Mucosa of stomach (tissue), 1 donor: ENCODE data around the gene DIAPH3.

Experiments used
- H3K27me3 ChIP-seq: one replicate; pipeline ENCODE4 v1.7.0; 2013; ENCODE audit warnings: mild to moderate bottlenecking, low read length; ENCODE audit not compliant: control insufficient read depth, insufficient read depth
- H3K36me3 ChIP-seq: one replicate; pipeline ENCODE4 v1.7.0; 2013; ENCODE audit warnings: low read length; ENCODE audit not compliant: control insufficient read depth, insufficient read depth
- H3K4me1 ChIP-seq: one replicate; pipeline ENCODE4 v1.7.0; 2013; ENCODE audit warnings: mild to moderate bottlenecking, low read length; ENCODE audit not compliant: control insufficient read depth, insufficient read depth
- H3K4me3 ChIP-seq: one replicate; pipeline ENCODE4 v1.7.0; 2013; ENCODE audit warnings: low read length
- H3K9ac ChIP-seq: one replicate; pipeline ENCODE4 v1.7.0; 2013; ENCODE audit warnings: mild to moderate bottlenecking, low read length, moderate library complexity
- H3K9me3 ChIP-seq: one replicate; pipeline ENCODE4 v1.7.0; 2013; ENCODE audit warnings: mild to moderate bottlenecking, low read length, moderate library complexity; ENCODE audit not compliant: control insufficient read depth
- donor health status: Pancreatic carcinoma.

Gene DIAPH3

DNA sequence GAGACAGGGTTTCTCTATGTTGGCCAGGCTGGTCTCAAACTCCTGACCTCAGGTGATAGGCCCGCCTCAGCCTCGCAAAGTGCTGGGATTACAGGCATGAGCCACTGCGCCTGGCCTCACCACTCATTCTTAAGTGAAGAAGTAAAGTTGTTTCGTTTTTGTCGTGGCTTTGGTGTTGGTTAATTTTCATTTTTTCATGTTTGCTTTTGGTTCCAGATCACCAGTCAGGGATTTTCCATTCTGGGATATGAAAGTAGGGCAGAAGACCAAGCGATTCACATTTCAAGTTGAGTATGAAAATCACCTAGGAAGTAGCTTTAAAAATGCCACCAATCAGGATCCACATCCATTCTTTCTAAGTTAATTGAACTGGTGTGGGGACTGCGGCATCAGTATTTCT is 289.9 kb downstream of the DIAPH3 start:
- Histone ChIP-seq H3K4me1 (no peaks in the 10 kb centered on the region), H3K9ac (no peak overlapping the region), H3K9me3 (no peaks in the 10 kb centered on the region), H3K4me3 (no peak overlapping the region), H3K27me3 (no peaks in the 10 kb centered on the region), H3K36me3 (no peaks in the 10 kb centered on the region)

DNA sequence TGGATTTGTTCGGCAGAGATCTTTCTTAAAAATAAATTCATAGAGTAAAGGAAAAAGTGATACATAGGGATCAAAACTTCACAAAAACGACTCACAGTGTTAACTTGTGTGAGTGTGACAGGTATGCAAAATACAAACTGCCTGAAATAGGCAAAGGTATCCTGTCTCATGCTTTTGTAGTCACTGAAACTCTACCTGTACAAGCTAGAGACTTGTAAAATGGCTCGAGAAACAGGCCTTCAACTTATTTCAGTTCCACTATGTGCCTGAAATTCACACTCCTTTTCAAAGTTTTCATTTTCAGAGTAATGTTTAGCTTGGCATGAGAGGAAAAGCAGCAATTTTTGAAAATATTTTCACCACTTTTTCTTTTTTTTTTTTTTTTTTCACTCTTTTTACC is 290.4 kb downstream of the DIAPH3 start:
- no peaks in the 10 kb centered on the region for H3K9me3 ChIP-seq
- H3K36me3 ChIP-seq: no peaks in the 10 kb centered on the region
- H3K4me3 ChIP-seq: no peak overlapping the region
- H3K4me1 ChIP-seq: no peaks in the 10 kb centered on the region
- H3K9ac ChIP-seq: no peak overlapping the region
- no peaks in the 10 kb centered on the region for H3K27me3 ChIP-seq

DNA sequence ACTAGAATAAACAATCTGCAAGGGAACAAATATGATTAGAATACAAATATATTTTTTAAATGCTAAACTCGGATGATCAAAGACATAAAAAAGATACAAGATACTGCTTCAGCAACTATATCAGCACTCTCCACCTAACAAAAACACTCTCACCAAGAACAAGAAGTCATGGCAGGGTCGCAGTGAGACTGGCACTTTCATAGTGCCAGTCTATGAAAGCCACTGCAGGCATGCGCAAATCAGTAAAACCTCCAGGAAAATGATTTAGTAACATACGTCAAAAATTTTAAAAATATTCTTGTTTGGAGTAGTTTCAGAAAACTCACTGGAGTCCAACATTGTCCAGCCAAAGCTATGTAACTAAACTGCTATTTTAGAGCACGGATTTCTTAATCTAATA is 295.9 kb downstream of the DIAPH3 start:
- Histone ChIP-seq H3K4me3 (no peak overlapping the region), H3K4me1 (no peaks in the 10 kb centered on the region), H3K27me3 (no peaks in the 10 kb centered on the region)

DNA sequence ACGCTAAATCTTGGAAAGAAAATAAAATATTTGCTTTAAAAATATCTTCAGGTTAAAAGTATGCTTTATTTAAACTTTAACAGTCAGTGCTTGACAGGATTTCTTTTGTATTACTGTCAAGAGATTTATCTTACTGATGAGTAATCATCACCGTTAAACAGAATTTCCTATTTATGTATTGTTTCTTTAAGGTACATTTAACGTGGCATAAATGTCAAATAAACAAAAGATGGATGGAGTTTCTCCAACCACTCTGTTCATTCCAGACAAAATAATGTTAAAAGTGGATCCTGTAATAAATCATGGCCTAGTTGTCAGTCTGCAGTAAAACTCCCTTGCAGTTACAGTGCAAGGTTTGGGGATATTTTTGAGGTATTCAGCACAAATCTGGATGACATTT is 298.3 kb downstream of the DIAPH3 start:
- Histone ChIP-seq H3K4me1 (no peaks in the 10 kb centered on the region), H3K4me3 (no peak overlapping the region), H3K9me3 (no peaks in the 10 kb centered on the region), H3K27me3 (no peaks in the 10 kb centered on the region), H3K9ac (no peak overlapping the region), H3K36me3 (no peaks in the 10 kb centered on the region)

More for the DNA sequence above, 295.9 kb downstream of the DIAPH3 start:
- no peaks in the 10 kb centered on the region for H3K9me3 ChIP-seq
- H3K9ac ChIP-seq: no peak overlapping the region
- no peaks in the 10 kb centered on the region for H3K36me3 ChIP-seq

DNA sequence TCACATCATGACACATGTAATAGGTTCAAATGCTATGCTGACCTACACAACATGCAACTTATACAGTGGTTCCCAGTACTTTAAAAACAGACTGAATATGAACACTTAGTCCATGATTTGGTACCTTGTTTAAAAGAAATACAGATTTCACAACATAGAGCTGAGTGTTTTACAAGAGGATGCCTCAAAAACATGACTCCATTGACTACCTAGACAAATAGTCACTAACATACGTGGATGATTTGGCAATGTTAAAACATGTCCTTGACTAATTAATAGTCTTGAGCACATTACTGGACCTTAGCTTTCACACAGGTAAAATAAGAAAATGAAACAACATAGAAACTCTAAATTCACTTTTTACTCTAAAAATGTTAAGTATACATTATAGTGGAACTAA is 300.1 kb downstream of the DIAPH3 start:
- no peaks in the 10 kb centered on the region for H3K4me1 ChIP-seq
- no peaks in the 10 kb centered on the region for H3K36me3 ChIP-seq
- no peaks in the 10 kb centered on the region for H3K27me3 ChIP-seq
- no peaks in the 10 kb centered on the region for H3K9me3 ChIP-seq
- no peak overlapping the region for H3K9ac ChIP-seq
- H3K4me3 ChIP-seq: no peak overlapping the region

DNA sequence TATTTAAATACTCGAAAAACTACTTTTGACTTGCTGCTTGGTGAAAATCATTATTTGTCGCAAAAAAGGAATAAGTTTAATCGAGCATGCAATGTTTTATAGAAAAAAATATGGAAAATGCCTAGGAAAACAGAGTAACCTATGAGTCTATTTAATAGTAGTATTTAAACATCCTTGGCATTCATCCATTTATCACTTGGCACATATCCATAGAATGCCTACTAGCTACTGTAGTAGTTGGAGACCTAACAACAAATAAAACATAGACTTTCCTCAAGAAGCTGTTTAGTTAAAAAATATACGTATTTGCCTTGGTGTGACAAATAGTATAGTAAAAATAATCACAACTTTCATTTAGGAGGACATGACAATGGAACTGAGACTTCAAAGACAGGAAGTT is 302.1 kb downstream of the DIAPH3 start:
- Histone ChIP-seq H3K9ac (no peak overlapping the region), H3K9me3 (no peaks in the 10 kb centered on the region), H3K4me1 (no peaks in the 10 kb centered on the region), H3K4me3 (no peak overlapping the region), H3K36me3 (no peaks in the 10 kb centered on the region), H3K27me3 (no peaks in the 10 kb centered on the region)

DNA sequence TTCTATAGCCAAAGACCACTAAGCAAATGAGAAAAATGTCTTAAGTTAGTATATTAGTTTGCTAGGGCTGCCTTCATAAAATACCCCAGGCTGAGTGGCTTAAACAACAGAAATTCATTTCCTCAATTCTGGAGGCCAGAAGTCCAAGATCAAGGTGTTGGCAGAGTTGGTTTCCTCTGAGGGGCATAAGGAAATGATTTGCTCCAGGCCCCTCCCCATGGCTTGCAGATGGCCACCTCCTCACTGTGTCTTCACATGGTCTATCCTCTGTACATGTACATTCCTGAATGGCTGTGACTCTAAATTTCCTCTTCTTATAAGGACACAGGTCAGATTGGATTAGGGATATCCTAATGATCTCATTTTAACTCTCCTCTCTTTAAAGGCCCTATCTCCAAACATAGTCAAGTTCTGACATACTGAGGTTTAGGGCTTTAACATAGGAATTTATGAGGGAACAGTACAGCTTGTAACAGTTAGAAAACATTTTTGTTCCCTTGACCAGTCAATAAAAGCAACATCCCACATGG is 307.4 kb downstream of the DIAPH3 start:
- H3K36me3 ChIP-seq: no peaks in the 10 kb centered on the region
- H3K9ac ChIP-seq: no peak overlapping the region
- no peaks in the 10 kb centered on the region for H3K27me3 ChIP-seq
- H3K4me1 ChIP-seq: no peaks in the 10 kb centered on the region
- no peaks in the 10 kb centered on the region for H3K9me3 ChIP-seq
- no peak overlapping the region for H3K4me3 ChIP-seq

DNA sequence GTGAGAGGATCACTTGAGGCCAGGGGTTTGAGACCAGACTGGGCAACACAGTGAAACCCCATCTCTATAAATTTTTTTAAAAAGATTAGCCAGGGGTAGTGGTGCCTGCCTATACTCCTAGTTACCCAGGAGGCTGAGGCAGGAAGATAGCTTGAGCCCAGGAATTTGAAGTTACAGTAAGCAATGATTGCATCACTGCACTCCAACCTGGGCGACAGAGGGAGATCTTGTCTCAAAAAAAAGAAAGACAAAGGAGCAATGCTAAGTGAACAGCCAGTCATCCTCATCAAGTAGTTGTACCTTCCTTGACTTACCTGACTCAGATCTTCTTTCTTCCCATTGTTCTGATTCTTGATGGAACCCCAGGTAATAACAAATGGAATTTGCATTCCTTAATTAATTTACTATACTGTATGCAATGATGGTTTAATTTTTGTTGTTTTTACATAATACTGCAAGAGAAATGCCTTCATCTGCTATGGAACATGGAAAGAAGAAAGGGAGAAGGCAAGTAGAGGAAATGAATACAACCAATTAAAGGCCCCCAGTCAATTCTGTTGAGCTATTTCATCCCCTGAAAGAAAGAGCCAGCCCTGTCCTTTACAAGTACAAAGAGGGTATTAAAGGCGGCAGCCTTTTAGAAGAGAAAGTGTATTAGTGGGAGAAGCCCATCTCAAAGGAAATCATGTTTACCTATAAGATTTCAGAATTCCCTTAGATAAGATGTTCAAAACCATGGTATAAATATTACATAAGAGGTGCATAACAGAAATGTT is 316.7 kb downstream of the DIAPH3 start:
- H3K9ac ChIP-seq: no peak overlapping the region
- H3K27me3 ChIP-seq: no peaks in the 10 kb centered on the region
- H3K36me3 ChIP-seq: no peaks in the 10 kb centered on the region
- H3K4me3 ChIP-seq: no peak overlapping the region
- peaks cover 8% of the 10 kb centered on the region for H3K4me1 ChIP-seq
- no peaks in the 10 kb centered on the region for H3K9me3 ChIP-seq

DNA sequence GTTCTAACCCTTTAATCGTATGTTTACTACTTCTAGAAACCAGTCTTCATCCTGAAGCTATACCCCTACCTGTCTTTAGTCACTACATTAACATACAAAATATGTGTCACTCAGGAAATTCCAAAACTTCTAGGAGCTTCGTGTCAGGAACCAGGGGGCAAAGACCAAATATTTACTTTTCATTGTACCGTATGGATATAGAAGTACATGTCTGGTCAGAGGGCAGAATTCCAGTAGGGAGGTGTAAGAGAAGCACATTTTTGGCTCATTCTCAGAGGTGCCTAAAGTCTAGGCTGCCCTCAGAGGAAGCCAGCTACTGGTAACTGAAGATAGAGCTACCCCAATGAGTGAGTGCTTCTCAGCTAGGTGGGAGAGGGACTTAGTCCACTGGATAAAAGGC is 320.7 kb downstream of the DIAPH3 start:
- no peak overlapping the region for H3K9ac ChIP-seq
- no peaks in the 10 kb centered on the region for H3K27me3 ChIP-seq
- peaks cover 8% of the 10 kb centered on the region for H3K4me1 ChIP-seq
- no peak overlapping the region for H3K4me3 ChIP-seq
- no peaks in the 10 kb centered on the region for H3K9me3 ChIP-seq
- H3K36me3 ChIP-seq: no peaks in the 10 kb centered on the region

DNA sequence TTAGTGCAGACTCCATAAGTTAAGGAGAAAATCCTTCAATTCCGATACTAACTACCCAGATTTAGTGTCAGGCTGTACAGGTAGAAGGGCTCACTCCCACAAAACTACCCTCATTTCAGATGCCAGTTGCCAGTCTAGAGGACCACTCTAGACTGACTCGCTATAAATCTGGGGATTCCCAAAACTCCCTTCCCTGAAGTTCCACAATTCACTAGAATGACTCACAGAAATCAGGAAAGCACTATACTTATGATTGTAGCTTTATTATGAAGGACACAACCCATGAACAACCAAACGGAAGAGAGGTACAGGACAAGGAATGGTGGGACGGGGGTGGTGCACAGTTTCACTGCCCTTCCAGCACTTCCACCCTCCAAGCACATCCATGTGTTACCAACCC is 321.2 kb downstream of the DIAPH3 start:
- Histone ChIP-seq H3K9me3 (no peaks in the 10 kb centered on the region), H3K4me1 (peaks cover 8% of the 10 kb centered on the region), H3K27me3 (no peaks in the 10 kb centered on the region), H3K36me3 (no peaks in the 10 kb centered on the region), H3K9ac (no peak overlapping the region), H3K4me3 (no peak overlapping the region)

DNA sequence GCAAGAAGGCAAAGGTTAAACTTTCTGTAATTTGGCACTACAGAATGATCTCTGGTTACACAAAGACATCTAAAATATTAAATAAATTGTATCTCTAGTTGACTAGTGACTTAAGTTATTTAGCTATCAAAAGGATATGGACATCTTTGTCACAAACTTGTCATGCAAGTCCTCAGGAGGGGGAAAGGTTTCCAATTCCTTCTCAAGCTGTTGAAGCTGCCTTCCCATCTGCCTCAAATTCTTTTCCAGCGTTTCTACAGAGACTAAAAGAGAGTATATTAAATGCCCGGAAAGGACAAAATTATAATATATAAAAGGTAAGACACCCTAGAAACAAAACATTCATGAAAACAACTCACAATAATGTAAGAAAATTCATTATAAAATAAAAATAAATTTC is 324.5 kb downstream of the DIAPH3 start:
- Histone ChIP-seq H3K27me3 (no peaks in the 10 kb centered on the region), H3K4me3 (no peak overlapping the region), H3K4me1 (peaks cover 11% of the 10 kb centered on the region), H3K9ac (no peak overlapping the region), H3K36me3 (no peaks in the 10 kb centered on the region), H3K9me3 (no peaks in the 10 kb centered on the region)

DNA sequence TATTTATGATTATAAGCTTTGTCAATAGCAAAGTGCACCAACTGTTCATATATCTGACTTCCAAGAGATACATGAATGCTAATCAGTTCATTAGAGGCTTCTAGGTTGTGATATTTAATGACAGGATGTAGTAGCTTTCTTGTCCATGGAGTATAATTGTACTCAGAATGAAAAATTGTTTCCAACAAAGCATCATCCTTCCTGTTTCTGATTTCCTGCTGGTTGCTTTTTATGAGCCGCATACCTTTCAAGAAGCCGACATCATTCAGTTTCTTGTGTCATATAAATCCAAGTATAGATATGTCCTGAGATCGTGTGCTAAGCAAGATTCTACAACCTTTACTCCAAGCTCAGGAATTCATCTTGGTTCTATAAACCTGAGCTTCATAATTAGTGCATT is 326.6 kb downstream of the DIAPH3 start:
- Histone ChIP-seq H3K4me1 (peaks cover 11% of the 10 kb centered on the region), H3K9me3 (no peaks in the 10 kb centered on the region), H3K27me3 (no peaks in the 10 kb centered on the region), H3K4me3 (no peak overlapping the region), H3K9ac (no peak overlapping the region), H3K36me3 (no peaks in the 10 kb centered on the region)

DNA sequence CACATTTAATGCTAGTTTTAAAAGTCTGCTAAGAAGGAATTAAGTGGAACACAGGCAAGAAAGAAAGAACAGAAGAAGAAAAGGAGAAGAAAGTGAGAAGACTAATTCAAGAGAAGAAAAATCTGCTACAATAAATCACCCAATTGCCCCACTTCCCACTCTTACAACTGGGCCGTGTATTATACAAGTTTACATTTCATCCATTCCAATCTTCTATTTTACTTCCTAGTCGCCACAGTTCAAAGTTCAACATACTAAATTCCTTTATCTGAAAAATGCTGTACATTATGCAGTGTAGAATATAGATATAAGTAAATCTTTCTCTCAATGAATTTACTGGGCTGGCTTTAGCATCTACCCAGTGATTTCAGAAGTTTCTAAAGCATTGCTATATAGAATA is 328.2 kb downstream of the DIAPH3 start:
- H3K4me3 ChIP-seq: no peak overlapping the region
- no peak overlapping the region for H3K9ac ChIP-seq
- no peaks in the 10 kb centered on the region for H3K36me3 ChIP-seq
- peaks cover 11% of the 10 kb centered on the region for H3K4me1 ChIP-seq
- H3K27me3 ChIP-seq: no peaks in the 10 kb centered on the region
- no peaks in the 10 kb centered on the region for H3K9me3 ChIP-seq
